Osteocyte (in vitro differentiated cells): ENCODE data around the gene DALRD3. TPM values are rescaled to one million over a fixed set of nuclear protein-coding genes. Genes with fewer than 3 reads are reported as not detected.

Experiments
- DNase-seq: peaks from one replicate; pipeline ENCODE4 v3.0.0; 2021; ENCODE audit warnings: mixed read lengths; ENCODE audit not compliant: unreplicated experiment; ENCODE audit errors: extremely low spot score
- H3K27ac Mint-ChIP-seq: one replicate; pipeline ENCODE4 v1.8.0; 2021; ENCODE audit warnings: mild to moderate bottlenecking, mixed read lengths; ENCODE audit not compliant: unreplicated experiment
- H3K27me3 Mint-ChIP-seq: one replicate; pipeline ENCODE4 v1.8.0; 2021; ENCODE audit warnings: mixed read lengths; ENCODE audit not compliant: unreplicated experiment
- H3K36me3 Mint-ChIP-seq: one replicate; pipeline ENCODE4 v1.8.0; 2021; ENCODE audit warnings: mixed read lengths; ENCODE audit not compliant: unreplicated experiment
- H3K4me1 Mint-ChIP-seq: one replicate; pipeline ENCODE4 v1.8.0; 2021; ENCODE audit warnings: mixed read lengths; ENCODE audit not compliant: unreplicated experiment
- H3K4me3 Mint-ChIP-seq: one replicate; pipeline ENCODE4 v1.8.0; 2021; ENCODE audit warnings: mild to moderate bottlenecking, moderate library complexity, mixed read lengths; ENCODE audit not compliant: unreplicated experiment
- H3K9me3 Mint-ChIP-seq: one replicate; pipeline ENCODE4 v1.8.0; 2021; ENCODE audit warnings: mixed read lengths; ENCODE audit not compliant: unreplicated experiment
- CTCF ChIP-seq: fragments of 200-600 bp; sonication (generic); IDR thresholded peaks from 2 replicates; pipeline ENCODE4 v1.5.0; 2021; ENCODE audit warnings: antibody characterized with exemption, mild to moderate bottlenecking, moderate library complexity
- long read RNA-seq: library from polyadenylated mRNA; unstranded; transcript quantifications from one replicate; pipeline ENCODE4 v2.0.0, GENCODE V29; 2021
- total RNA-seq: library from RNA; stranded (reverse); gene quantifications from 2 replicates; pipeline ENCODE4 v1.2.1, GENCODE V29; 2021

Gene DALRD3
- 22.8 and 25.3 TPM in 2 replicates for total RNA-seq
- long read RNA-seq, transcript DALRD3-202 (12 exons, 1,739 nt): major isoform, 17 of 43 reads
- long read RNA-seq, partial matches to known transcripts: 10 of 43 reads
- long read RNA-seq, other reads (novel, unspliced or antisense): 14 of 43 reads

GRCh38 chr3:49017971-49018706 lies at the start of gene DALRD3:
TSS of gene DALRD3 (minus strand) at chr3:49018580. CDS start at chr3:49018564, 16 bp downstream.
- Mint-ChIP-seq H3K9me3 (no peaks in the 10 kb centered on the region), H3K4me3 (peak within 1 kb of the TSS; percentile 90), H3K36me3 (peaks cover 18% of the 10 kb centered on the region), H3K27me3 (no peaks in the 10 kb centered on the region), H3K4me1 (peaks cover 37% of the 10 kb centered on the region), H3K27ac (peak within 1 kb of the TSS; percentile 88)
- TF ChIP-seq CTCF: no peak
- DNase-seq: no peak

- Mint-ChIP-seq H3K27me3 (no peaks in the 10 kb centered on the region), H3K27ac (no peak overlapping the region), H3K9me3 (no peaks in the 10 kb centered on the region), H3K4me1 (no peaks in the 10 kb centered on the region), H3K36me3 (peaks cover 32% of the 10 kb centered on the region), H3K4me3 (no peak overlapping the region)
- no peak for TF ChIP-seq CTCF
- no peak for DNase-seq
Observed at GRCh38 chr3:49058011-49058410, 39.6 kb upstream of the DALRD3 start.

- Mint-ChIP-seq H3K27me3 (no peaks in the 10 kb centered on the region), H3K27ac (no peak overlapping the region), H3K9me3 (no peaks in the 10 kb centered on the region), H3K4me1 (no peaks in the 10 kb centered on the region), H3K36me3 (peaks cover 35% of the 10 kb centered on the region), H3K4me3 (no peak overlapping the region)
- no peak for DNase-seq
- no peak for TF ChIP-seq CTCF
Observed at GRCh38 chr3:49057268-49057667, 38.9 kb upstream of the DALRD3 start.

- Mint-ChIP-seq H3K4me3 (no peak overlapping the region), H3K27ac (no peak overlapping the region), H3K36me3 (peaks cover 43% of the 10 kb centered on the region), H3K27me3 (no peaks in the 10 kb centered on the region), H3K4me1 (no peaks in the 10 kb centered on the region), H3K9me3 (no peaks in the 10 kb centered on the region)
- DNase-seq: no peak
- TF ChIP-seq CTCF: no peak
Observed at GRCh38 chr3:49054344-49054862, 36.0 kb upstream of the DALRD3 start.

- TF ChIP-seq CTCF: no peak
- H3K36me3 Mint-ChIP-seq: peaks cover 43% of the 10 kb centered on the region
- no peaks in the 10 kb centered on the region for H3K9me3 Mint-ChIP-seq
- no peaks in the 10 kb centered on the region for H3K27me3 Mint-ChIP-seq
- no peaks in the 10 kb centered on the region for H3K4me1 Mint-ChIP-seq
- H3K4me3 Mint-ChIP-seq: no peak overlapping the region
- no peak overlapping the region for H3K27ac Mint-ChIP-seq
- no peak for DNase-seq
Observed at GRCh38 chr3:49053543-49053942, 35.2 kb upstream of the DALRD3 start.
